Glomerular visceral epithelial cell (primary cell): Measurements from ENCODE around the gene THAP4.
"Not testable (repeated sequence)": the region's sequence is repeated elsewhere in the genome, so short reads cannot be mapped to it uniquely, and the experiment has no call there.

Experiments used
- DNase-seq: peaks from one replicate; pipeline ENCODE4 v3.0.0-alpha.2; 2016; ENCODE audit errors: extremely low spot score

The THAP4 gene

DNA sequence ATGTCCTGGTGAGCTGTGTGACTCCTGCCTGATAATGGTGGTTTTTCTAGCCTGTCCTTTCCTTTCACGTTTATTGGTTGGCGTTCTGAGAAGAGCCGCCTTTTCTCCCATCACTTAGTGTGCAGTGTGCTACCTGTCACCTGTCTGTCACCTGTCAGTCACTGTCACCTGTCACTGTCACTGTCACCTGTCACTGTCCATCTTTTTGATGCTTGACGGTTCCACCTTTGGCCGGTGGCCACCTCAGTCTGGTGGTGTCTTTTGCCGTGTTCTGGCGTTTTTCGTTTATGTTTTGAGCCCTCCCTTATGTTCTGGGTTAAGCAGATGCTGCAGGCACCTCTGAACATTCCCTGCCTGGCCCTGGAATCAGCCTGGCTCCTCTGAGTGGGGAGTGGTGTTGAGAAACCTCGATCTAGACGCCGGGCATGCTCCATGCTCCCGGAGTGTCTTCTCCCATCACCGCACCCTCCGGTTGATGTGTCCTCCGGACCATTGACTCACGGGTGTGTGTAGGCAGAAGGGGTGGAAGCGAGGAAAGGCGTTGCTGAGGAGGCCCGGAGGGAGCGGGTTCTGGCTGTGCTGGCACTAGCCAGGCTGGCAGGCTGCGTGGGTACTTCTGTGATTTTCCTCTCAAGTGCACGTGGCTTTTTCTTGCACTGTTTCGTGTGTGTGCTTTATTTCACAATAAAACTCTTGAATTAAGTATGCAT, 28.9 kb upstream of the THAP4 start:
- no peak for DNase-seq

- not testable (repeated sequence) for DNase-seq
Observed at GRCh38 chr2:241662731-241663130, 25.8 kb upstream of the THAP4 start.

GRCh38 chr2:241660593-241661213, 23.7 kb upstream of the THAP4 start:
- DNase-seq = no peak

DNA sequence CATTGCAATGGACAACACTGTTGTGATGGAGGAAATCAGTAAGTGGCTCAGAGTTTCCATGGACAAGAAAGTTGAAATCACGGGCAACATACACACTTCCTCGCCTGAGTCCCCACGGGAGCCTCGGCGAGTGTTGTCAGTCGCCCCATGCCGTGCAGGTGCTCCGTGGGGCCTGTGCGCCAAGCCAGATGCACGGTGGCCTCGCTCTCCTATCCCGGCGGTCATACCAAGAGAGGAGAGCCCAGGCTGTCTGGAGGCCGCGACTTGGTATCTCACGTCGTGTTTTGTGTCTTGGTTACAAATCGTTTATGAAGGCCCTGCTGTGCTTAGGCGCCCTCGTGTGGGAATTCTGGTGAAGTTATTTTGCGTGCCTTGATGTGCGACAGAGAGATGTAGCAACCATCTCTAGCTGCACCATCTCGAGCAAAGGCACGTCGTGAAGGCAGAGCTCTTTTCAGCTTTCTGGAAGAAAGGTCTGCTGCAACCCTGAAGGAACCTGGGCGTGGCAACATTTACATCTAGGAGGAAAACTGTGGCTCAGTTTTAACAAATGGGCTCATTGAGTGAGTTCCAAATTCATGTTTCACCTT, 22.3 kb upstream of the THAP4 start:
- peak; percentile 59 for DNase-seq

- no peak for DNase-seq
Observed at GRCh38 chr2:241658296-241658695, 21.3 kb upstream of the THAP4 start.

DNA sequence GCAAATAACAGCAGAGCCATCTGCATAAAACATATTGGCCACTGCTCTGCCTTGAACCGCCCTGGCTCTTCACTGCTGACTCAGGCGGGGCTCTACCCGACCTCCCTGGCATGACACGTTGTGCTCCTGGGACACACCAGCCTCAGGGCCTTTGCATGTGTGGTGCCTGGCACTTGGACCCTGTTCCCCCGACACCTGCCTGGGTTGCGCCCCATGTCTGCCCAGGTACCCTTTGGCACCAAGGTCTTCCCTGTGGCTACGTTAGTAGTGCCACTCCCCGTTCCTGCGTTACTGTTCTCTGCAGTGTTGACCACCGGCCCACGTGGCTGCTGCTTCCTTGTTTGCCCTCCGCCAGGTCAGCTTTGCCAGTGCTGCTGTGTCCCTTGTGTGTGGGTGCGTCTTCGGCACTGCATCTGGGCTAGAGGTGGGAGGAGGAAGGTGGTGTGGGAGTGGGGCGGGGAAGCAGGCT, 20.9 kb upstream of the THAP4 start:
- no peak for DNase-seq

DNA sequence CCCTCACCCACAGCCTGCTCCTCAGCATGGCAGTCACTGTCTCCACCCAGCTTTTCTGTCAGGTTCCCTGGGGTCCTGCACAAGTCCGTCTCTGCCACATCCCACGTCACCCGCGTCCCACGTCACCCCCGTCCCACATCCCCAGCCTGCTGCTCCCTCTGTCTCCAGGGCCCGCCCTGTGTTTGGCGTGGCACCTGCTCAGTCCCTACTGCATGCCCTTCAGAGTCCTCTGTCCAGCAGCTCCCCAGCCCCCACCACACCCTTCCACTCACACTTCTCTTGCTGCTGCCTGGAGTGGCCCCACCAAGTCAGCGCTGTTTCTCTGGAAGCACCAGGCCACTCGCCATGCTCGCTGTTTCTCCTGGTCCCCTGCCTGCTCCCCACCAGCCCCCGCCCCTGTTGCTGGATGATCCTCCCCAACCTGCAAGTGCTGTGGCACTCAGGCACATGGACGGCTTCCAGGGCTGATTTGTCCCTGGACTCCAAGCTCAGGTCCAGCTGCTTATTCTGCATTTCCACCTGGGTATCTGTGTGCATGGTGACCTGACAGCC, 19.3 kb upstream of the THAP4 start:
- no peak for DNase-seq

DNA sequence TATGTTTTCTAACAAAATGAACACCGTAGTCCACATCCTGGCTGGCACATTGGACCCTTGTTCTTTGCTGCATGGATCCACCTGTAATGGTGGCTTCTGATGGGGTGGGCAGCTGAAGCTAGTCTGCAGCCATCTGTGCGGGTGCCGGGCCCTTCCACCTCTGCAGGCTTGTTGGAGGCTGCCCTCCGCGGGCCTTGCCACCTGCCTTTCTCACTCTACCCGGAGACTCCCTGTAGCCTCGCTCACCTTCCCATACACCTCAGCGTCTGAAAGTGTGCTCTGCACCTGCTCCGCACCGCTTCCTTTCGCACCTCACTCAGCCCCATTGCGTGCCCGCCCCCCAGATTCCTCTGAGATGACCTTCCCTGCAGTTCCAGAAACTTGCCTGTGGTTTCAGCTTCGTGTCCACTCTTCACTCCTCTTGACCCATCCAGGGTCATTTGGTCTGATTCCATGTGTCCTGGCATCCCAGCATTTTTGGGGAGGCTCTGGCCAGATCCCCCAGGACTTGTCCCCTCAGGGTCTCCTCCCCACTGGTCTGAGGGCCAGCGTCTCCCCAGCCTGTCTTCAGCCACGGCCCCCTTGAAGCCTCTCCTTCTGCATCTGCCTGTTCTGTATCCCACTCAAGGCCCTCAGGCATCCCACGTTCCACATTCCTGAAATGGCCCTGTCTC, 18.7 kb upstream of the THAP4 start:
- DNase-seq = no peak

DNA sequence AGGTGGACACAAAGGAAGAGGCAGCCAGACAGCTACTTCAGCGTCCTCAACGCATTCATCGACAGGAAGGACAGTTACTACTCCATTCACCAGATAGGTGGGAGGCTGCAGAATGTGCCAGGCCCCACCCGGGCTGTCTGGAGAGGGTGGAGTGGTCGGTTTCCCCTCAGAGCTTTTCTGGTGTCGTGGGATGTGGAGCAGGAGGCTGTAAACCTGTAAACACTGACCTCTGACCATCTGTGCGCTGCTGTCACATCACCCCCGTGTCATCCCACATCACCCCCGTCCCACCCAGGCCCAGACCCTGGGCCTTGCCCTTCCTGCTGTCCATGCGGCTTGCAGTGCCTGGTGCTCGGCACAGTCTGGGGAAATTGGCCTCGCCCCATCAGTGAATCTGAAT, 17.6 kb upstream of the THAP4 start:
- DNase-seq = no peak

DNA sequence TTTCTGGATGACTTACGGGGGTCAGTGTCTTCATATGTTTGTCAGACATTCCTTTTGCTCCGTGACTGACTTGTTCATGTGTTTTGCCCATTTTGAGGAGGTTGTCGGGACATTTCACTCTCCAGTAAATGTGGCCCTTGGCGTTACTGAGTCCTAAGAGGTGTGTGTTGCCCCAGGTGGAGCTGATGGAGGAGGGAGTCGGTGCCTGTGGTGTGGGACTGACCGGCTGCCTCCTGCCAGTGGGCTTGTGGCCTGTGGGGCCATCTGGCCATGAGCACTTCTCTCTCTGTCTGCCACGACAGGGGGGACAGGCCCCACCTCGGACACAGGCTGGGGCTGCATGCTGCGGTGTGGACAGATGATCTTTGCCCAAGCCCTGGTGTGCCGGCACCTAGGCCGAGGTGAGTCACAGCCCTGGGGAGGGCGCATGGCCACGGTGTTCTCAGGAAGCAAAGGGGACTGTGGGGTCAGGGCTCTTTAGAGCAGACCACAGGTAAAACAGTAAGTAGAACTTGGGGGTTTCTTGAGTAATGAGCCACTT, 16.3 kb upstream of the THAP4 start:
- DNase-seq = no peak

GRCh38 chr2:241652722-241653121, 15.8 kb upstream of the THAP4 start:
- no peak for DNase-seq

DNA sequence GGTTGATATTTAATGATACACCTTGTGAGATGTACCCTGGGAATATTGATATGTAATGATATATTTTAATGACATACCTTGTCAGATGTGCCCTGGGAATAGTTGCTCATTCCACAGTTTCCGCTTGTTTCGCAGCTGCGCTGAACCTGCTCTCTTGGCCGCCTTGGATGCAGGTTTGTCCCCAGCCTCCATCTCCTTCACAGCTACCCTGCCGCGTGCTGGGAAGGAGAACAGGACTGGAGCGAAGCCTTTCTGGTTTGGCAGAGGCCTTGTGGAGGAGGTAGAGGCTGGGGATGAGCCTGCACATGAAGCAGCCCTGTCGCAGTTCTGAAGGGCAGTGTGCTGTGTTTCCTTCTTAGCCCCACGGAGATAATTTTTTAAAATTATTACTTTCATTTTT, 15.2 kb upstream of the THAP4 start:
- DNase-seq = no peak

DNA sequence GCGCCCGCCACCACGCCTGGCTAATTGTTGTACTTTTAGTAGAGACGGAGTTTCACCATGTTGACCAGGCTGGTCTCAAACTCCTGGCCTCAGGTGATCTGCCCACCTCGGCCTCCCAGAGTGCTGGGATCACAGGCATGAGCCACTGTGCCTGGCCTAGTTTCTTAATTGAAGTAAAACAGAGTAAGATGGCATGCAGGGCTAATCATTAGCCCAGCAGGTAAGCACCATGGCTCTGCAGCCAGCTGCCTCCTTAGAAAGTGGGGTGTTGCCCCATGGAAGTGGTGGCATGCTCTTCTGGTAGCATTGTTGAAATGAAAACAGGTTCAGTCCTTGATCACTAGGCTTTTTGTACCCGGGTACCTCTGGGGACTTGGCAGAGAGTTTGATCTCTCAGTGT, 13.0 kb upstream of the THAP4 start:
- DNase-seq = no peak

DNA sequence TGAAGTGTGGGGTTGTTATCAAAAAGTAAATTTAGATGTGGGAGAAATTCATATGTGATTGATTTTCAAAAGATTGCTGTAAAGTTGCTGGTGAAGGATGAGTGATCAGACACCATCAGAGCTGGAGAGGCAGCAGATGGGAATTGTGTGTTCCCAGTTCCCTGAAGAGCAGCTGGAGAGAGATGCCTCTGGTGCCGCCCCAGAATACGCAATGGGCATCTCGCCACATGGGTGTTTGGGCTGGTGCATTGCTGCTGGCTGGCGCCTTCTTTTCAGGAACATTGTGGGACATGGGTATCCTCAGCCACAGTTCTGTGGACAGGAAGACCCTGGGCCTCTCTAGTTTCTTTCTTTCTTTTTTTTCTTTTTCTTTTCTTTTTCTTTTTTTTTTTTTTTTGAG, 12.4 kb upstream of the THAP4 start:
- no peak for DNase-seq

DNA sequence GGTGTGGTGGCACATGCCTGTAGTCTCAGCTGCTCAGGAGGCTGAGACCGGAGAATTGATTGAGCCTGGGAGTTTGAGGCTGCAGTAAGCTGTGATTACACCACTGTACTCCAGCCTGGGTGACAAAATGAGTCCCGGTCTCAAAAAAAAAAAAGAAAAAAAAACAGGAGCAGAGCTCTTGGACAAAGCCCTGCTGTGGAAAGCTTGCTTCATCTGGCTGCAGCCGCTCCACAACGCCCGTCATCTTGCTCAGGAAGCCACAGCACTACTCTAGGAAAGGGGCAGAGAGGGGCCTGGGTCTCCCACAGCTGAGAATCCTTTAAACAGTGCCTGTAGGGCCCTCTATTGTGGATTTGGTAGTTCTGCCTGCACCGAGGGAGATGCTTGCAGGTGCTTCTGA, 11.5 kb upstream of the THAP4 start:
- DNase-seq = no peak

GRCh38 chr2:241645915-241646645, 9.1 kb upstream of the THAP4 start:
- DNase-seq = no peak

- DNase-seq = no peak
Observed at GRCh38 chr2:241645056-241645914, 8.3 kb upstream of the THAP4 start.

DNA sequence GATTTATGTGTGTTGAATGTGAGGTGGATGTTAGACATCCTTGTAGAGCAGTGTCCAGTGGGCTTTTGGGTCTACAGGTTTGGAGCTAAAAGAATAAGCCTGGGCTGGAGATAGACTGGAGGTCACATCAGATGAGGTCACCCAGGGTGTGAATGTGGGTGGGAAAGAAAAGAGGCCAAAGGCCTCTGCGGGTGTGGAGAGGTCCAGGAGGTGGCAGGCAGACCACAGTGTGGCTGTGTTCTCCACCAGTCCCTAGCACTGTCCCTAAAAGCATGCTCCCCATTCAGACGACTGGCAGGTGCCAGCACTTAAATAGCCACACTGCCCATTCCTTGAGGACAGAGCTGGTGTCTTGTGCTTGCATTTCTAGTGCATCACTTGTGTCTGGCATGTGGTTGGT, 4.7 kb upstream of the THAP4 start:
- no peak for DNase-seq

DNA sequence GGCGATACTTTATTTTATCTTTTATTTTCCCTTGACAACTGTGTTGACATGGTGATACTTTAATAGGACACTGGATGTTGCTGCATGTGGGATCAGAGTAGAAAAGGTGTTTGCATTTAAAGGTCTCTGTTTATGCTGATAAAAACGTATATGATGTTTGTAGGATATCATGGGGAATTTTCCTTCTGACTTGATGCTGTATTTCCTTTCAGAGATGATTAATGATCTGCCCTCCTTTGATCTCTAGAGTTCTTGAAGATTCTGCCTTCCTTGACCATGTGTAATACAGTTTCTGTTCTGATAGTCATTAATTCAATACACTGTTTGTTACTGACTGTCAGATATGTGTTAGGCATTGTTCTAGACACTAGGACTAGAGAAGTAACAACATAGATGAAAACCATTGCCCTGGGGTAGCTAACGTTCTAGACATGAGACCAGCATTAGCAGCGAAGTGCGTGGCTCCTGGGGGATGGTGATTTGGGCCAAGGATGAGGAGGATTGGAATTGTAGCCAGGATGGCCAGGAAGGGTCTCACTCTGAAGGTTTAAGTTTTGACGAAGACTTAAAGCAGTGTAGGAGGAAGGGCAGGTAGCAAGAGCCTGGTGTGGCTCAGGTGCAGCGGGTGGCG, 3.3 kb upstream of the THAP4 start:
- no peak for DNase-seq

DNA sequence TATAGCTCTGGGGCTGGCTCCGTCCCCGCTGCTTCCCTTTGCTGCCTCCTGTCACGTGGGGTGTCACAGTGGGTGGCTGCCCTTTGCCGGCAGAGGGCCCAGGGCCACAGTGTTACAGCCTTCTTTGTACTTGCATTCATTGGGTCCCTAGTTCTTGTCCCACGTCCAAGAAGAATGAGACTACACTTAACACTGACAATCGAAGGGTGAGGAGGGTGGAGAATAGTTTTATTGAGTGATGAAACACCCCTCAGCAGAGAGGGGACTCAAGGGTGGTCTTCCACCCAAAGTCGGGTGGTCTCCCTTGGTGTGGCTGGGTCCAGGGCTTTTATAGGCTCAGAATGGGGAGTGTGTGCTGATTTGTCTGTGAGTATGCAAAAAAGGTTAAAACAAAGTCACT, 2.4 kb upstream of the THAP4 start:
- DNase-seq = no peak
